ENCODE data around the gene BDP1.
"Not testable (repeated sequence)": the region's sequence is repeated elsewhere in the genome, so short reads cannot be mapped to it uniquely, and the experiment has no call there.

BDP1 gene, protein sequence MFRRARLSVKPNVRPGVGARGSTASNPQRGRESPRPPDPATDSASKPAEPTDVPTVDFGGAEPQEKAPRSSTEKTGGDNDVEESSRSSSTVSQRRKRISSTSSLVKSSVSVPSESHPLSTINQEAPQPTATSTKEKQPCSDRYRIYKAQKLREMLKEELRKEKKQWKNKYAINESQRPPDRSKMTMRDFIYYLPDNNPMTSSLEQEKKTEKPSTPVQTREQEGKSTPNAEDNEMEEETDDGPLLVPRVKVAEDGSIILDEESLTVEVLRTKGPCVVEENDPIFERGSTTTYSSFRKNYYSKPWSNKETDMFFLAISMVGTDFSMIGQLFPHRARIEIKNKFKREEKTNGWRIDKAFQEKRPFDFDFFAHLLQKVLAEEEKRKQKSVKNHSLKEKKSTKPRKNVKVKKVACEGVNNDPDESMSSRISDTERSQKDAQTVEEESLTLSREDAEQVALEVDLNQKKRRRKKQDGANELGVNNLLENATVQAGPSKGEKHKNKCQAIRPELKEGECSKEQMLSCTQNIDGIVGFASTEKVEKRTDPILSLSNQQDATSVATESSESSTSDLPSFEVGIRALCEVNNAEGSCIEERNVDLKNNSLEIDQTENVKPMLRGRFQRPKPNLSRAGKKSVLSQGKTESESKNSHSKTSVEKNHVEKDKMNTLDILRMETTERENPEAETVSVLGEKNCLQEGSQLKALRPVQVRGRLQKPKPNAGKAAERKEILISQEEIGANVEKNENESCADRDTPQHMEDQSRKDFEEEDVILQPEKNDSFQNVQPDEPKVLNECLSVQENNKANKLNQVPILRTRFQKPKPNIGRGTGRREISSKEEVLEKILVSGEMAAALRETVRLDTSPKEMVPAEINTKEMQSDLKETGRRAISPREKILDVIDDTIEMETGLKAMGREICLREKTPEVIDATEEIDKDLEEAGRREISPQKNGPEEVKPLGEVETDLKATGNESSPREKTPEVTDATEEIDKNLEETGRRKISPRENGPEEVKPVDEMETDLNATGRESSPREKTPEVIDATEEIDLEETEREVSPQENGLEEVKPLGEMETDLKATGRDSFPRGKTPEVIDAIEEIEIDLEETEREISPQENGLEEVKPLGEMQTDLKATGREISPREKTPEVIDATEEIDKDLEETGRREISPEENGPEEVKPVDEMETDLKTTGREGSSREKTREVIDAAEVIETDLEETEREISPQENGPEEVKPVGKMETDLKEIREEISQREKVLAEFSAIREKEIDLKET (N-terminal part only)

DNA sequence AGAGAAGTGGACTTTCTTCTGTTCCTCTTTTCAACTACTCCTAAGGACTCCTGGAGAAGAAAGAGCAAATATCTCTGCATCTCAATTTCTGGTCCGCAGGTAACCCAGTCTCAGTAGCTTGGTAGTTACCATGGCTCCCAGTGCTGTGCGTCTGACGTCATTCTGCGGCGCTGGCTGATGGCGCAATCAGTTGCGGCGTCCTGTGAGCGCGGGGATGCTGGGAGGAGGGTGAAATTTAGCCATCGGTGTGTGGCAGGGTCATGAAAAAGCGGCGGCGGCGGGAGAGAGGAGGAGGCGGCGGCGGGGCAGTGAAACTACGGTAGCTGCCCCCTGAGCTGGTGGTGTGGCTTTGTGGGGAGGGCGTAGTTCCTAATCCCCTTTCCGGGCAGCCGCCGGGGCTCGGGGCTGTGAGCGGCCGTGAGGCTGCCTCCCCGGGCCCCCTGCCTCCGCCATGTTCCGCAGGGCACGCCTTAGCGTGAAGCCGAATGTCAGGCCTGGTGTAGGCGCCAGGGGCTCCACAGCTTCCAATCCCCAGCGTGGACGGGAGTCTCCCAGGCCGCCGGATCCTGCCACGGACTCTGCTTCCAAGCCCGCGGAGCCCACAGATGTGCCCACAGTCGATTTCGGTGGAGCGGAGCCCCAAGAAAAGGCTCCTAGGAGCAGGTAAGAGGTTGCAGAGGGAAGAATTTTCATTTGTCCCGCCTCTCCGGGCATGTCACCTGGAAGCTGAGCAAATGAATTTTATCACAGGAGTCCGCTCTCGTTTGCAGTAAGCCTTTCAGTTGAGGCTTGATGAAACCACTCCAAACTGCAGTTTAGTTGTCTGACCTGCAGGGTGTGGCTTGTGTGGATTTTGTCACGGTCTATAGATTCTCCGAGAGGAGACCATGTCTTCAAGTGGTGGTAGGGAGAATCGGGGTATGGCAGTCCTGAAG, at the start of gene BDP1:
Gene BDP1 (plus strand): TSS at position 225 of the 935 bp plus-strand sequence. CDS start 227 bp downstream, at position 452.
- peak; percentile 83 for DNase-seq

DNA sequence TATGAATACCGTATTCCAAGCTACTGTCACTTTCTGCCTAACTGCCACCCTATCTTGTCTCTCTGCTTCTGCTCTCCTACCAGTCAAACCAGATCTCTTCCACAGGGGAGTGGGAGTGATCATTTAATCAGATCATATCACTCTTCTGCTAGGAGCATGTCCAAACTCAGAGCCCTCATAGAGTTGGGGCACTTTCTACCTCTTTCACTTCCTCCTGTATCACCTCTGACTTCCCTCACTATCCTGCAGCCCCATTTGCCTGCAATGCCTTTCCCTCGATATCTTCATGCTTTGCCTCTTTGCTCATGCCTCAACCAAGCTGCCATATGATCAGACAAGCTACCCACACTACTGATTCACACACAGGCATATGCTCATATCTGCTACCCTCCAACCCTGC, 45.4 kb upstream of the BDP1 start:
- DNase-seq, result not testable (repeated sequence)

DNA sequence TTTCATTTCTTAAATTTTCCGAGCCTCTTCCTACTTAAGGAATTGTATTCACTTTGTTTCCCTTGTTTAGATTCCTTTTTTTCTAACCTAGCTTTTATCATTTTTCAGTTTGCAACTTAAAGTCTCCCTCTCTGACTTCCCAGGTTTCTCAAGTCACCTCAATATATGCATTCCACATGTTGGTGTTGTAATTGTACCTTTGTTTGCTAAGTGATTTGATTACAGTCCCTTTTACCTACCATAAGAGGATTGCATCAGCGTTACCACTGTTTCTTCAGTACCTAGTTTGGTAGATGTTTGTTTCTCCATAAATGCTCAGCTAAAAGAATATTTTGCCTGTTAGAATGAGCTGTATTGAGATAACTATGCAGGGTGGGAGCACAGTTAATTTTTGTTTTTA, 39.8 kb upstream of the BDP1 start:
- peak; percentile 26 for DNase-seq

DNA sequence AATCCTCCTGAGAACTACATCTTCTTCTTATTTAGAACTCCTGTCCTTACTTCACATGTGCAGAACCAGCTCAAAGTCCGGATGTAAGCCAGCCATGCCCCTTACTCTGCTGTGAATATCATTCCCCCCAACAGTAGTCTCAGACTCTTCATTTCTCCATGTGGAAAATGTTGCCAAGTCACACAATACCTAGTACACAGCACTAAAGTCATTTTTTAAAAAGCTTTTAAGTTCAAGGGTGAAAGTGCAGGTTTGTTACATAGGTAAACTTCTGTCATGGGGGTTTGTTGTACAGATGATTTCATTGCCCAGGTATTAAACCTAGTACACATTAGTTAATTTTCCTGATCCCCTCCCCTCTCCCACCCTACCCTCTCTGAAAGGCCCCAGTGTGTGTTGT, 37.4 kb upstream of the BDP1 start:
- not testable (repeated sequence) for DNase-seq

DNA sequence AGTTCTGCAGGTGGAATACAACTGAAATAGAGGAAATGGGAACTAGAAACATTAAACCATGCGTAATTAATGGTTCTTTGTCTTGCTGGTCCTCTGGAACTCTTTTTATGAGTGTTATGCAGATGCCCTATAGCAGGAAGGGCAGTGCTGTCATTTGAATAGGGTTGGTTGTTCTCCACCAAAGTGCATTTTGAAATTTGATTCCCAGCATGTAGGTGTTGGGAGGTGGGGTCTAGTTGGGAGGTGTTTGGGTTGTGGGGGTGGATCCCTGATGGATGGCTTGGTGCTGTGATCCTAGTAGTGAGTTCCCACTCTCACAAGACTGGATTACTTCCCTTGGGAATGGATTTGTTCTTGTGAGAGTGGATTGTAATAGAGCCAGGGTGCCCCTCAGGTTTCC, 34.2 kb upstream of the BDP1 start:
- DNase-seq, result not testable (repeated sequence)

DNA sequence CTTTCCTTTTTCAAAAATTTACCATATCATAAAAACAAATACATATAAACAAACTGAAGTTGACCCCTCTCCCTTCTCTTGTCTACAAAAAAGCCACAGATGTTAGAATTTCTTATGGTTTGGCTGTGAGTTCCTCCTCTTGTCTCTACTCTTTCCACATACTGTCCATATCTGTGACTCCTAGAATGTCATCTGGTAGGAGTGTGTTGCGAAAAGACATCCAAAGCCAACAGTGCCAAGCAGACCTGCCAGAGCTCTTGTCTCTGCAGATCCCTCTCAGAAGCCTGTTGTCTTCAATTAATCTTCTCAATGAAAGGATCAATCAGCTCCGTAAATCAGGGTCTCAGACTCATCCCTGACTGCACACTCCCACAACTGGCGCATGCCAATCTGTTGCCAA, 31.6 kb upstream of the BDP1 start:
- DNase-seq, result not testable (repeated sequence)

DNA sequence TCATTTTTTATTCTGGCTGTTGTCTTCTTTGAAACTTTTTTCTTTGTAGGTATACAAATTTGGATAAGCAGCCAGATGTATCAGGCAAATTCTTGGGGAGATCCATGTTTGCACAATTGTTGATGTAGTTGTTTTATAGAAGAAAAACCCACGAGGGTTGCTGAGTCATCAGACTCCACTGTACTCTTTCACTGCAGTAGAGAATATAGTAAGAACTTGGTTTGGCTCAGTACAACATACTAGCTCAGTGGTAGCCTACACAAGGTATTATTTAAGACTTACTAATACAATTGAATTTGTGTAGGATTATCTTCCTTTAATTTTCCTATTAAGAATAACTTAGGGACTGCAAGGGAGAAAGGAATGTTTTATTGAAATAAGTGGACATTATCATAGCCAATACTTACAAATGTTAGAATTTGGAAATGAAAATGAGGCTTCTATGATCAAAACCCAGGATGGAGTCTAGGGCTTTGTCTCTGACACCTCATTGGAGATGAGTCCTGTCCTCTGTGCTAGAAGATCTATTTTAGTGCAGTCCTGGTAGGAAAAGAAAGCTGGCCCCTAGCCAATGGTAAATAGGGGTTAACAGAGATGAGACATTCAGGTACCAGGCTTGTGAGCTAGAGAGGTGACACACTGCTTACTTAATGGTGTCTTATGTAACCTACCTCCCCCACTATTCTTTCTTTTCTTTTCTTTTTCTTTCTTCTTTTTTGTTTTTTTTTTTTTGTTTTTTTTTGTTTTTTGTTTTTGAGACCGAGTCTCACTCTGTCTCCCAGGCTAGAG, 28.6 kb upstream of the BDP1 start:
- DNase-seq, result not testable (repeated sequence)

DNA sequence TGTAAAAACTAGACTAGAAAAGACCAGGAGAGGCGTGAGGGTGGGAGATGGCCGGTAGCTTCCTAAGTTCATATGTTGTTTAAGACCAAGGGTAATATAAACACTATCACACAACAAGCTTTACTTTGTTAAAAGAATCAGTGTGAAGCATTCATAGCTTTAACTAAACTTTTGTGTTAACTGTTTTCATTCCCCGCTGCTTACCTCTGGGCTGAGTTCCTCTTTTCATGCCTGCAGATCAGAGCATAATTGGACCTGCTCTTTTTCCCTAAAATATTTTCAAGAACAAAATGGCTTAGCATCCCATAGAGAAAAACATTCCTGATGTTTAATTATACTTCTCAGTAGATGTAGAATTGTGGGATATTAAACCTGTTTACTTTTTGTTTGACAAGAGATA, 23.0 kb upstream of the BDP1 start:
- not testable (repeated sequence) for DNase-seq

DNA sequence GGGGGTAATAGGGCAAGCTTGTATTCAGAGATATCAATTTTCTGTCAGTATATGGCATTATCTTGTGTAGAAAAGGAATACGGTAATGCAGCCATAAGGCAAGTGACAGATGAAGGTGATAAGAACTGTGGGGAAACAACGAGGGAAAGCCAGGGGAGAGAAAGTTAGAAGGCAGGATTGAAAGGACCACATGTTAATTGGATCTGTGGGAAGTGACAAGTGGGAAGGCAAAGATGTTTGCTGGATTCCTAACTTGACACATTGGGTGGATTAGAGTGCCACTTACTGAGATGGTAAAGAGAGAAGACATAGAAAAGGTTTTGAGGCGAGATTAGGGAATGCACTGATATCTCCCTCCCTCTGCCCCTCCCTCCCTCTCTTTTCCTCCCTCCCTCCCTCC, 20.6 kb upstream of the BDP1 start:
- not testable (repeated sequence) for DNase-seq

DNA sequence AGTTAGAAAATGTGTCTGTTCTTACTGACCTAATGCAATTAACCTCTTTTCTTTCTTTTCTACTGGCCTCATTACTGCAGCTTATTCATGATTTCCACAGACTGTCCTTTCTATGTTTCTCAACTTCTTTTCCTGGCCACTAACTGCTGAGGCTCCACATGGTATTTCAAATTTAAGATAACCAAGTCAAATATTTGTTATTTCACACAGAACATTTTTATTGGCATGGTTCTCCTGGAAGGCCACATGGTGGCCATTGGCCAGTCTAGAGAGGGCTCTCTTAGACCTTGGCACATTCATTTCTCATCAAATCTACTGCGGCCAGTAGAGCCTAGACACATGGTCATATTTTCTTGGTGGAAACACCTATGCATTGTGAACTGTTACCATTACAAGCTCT, 13.9 kb upstream of the BDP1 start:
- not testable (repeated sequence) for DNase-seq

DNA sequence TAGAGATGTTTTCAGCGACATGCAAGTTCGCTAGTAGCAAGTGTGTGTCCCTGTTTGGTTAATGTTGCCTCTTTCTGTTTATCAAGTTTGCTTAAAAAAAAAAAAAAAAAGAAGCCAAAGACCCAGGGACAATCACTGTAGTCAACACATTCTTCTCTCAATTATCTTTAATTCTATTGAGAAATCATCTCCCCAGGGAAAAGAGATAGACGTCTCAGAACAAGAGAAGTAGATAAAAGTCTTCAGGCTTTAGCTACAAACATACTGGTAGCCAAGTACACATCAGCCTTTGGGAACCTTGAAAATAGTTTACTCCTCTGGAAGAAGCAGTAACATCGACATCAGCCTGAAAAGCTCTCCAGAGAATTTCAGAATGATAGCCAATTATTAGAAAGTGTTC, 11.6 kb upstream of the BDP1 start:
- DNase-seq, result not testable (repeated sequence)

DNA sequence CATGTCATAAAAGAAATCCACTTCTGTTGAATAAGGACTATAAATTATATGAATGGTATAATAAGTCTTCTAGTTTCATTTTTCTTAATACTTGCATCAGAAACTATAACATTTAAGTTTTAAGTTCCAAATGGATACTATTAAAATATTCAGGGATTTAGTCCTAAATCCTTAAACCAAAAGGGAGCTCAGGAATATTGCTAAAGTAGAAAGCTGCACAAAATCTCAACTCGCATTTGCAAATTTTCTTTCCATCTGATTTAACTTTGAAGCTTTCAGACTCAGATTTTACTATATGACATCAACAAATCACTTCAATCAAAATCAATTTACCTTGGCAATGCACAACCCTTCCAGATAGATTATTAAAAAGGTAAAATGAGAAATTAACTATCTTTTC, 10.4 kb upstream of the BDP1 start:
- DNase-seq, result not testable (repeated sequence)

DNA sequence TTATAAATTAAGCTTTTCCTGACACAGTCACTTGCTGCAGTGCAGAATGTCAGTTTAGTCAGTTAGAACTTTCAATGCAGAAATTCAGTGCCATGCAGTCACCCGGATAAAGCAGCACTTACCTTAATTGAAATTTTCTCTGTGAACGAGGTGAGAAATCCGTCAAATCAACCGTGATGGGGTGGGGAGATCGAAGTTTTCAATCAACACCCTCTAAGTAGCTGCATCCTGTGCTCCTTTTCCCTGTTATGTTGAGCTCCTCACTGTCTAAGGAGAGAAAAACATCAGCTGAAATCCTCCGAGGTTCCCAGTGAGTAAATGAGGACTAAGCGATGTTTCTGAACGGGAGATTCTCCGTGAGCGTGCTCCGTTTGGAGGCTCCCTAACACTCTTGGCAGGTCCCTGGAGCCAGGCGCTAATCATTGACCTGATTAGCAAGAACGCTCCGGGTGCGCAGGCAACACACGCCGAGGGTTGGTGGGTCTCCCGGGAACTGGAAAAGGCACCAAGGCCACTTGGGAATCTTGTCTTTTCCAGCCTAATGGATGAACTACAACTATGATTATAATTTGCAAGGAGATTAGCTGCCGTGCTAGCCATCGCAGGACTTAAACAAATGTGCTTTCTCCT, 9.8 kb upstream of the BDP1 start:
- DNase-seq, result not testable (repeated sequence)

DNA sequence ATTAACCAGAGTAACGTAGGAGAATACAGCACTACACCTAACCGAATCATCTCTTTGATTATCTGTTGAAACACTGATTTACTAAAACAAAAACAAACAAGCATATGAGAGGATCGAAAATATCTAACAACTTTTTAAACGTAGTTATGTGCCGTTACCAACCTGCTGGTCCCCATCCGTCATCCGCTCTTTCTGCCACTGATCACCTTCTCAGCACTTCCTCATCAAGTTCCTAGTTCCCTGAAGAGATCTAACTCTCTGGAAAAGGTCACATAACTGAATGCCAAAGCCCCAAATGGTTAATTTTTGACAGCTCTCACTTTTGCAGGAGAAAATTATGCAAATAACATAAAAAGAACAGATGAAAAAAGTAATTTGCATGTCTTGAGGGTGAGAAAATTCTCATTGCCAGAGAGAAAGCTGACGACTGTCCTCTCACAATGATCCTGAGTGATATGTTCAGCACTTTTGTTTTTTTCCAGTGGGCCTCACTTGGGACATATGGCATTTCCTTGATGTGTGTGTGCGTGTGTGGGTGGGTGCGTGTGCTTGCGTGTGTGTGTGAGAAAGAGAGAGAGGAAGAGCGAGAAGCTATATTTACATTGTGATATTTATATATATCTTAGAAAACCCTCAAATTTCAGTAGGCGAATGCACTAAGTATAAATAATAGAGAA, 8.8 kb upstream of the BDP1 start:
- peak; percentile 15 for DNase-seq

DNA sequence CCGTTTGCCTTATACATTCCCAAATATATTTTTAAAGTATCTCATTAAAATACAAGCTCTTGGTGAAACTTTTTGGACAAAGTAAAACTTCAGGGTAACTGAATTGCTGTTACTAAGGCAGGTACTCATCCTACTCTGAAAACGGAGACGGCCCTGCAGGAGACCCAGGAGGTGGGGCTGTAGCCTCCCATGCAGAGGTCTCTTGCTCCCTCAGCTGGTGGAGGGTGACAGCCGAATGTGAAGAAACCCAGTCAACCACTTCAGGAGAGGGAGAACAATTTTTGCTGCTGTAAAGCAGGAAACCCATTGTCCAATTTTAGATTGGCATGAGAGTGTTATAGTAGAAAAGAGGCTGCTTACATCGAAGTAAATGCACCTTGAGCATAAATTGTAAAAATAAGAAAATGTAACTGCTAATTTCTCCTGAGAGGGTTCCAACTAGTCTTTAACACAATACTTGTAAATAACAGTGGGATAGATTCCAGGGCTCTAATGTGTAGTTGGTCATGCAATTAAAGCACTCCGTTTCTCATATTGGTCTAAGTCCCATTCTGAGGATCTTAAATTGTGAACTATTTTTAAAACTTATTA, 8.1 kb upstream of the BDP1 start:
- DNase-seq, result peak; percentile 66

DNA sequence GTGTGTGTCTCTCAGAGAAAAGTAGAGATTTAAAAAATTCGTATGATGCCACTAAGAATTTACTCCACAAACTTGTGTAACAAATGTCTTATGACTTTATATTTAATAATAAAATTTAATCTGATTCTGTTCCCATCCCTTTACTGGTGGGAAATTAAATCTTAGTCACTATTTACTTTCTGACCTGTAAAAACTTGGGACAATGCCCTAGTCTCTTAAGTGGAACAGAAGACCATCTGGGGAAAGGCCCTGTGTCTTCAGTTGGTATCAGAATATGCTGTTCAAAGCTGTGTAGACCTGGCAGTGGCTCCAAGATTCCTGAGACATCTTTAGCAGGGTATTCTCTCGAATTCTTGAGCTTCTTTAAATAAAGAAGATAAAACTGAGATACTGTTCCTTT, 2.6 kb upstream of the BDP1 start:
- DNase-seq, result no peak

DNA sequence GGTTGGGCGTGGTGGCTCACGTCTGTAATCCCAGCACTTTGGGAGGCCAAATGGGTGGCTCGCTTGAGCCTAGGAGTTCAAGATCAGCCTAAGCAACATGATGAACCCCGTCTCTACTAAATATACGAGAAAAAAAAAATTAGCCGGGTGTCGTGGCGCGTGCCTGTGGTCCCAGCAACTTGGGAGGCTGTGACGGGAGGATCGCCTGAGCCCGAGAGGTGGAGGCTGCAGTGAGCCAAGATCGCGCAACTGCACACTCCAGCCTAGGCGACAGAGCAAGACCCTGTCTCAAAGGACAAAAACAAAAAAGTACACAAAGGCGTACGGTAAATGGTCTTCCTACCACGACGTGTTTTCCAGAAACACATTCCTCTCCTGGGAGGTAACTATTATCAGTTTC, 538 bp upstream of the BDP1 start:
- no peak for DNase-seq

DNA sequence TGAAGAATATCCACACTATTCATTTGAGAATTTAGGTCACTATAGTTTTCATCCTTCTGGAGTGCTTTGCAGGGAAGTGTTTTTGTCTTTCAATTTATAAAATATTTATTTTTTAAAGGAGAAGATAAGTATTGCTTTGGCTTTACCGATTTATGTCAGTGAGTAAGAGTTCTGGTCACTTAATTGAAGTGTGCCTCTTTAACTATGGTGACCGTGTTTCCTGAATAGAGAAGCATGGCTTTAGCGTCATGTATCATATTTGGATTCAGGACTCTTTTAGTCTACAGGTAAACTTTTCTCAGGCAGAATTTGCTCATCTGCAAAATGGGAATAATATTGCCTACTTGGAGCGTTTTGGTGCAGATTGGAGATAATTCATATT, 902 bp downstream of the BDP1 start:
- DNase-seq, result no peak

DNA sequence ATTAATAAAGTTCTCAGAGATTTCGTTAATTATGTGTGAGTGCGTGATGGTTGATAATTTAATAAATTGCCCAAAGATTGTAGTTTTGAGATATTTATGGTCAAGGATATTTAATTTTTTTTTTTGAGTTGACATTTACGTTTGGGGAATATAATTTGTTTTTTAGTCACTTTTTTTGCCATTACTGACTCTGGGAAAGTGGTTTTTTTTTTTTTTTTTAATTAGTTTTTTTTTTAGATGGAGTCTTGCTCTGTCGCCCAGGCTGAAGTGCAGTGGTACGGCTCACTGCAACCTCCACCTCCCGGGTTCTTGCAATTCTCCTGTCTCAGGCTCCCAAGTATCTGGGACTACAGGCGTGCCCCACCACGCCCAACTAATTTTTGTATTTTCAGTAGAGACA, 1.7 kb downstream of the BDP1 start:
- DNase-seq, result no peak

DNA sequence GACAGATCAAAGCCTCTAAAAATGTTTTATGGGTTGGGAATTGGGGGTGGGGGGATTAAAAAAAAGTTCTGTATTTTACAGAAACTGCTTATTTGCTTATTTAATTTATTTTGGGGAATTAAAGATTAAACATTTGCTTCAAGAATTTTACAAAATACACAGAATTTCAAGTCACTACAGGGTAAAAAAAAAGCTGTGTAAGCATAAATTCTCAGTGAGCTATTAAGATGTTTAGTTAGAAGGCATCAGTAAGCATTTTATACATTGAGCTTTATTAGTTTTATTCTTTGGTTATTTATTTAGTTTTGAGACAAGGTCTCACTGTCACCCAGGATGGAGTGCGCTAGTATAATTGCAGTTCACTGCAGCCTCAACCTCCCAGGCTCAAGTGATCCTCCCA, 5.2 kb downstream of the BDP1 start:
- no peak for DNase-seq

All from NCI-H1105 treated with DMSO at 0.1 percent for 48 hours (cell line).